ENCODE data around the gene MEIOB. TPM values are rescaled to one million over a fixed set of nuclear protein-coding genes. Genes with fewer than 3 reads are reported as not detected.
A peak's percentile ranks its signal among the peaks of the same experiment; 100 is the strongest.

The MEIOB gene
- polyA plus RNA-seq, 1 donor (not counting 4 experiments of a cell fraction or from before 2014, with no cell fraction given) = not detected

- peaks cover 0 to 5% of the 10 kb centered on the region in 2 experiments for H3K36me3 ChIP-seq (ENCODE audit: control insufficient read depth in 2 of 2, extremely low read depth in 1 of 2, insufficient read depth in 2 of 2, low read length in 2 of 2)
- TF ChIP-seq CTCF (optimal IDR thresholded peaks at IDR 0.05 in 1 of 3, IDR thresholded peaks at IDR 0.05 in 1 of 3, conservative IDR thresholded peaks at IDR 0.05 in 1 of 3; ENCODE audit: extremely low read depth in 1 of 3, insufficient read depth in 2 of 3, low read length in 3 of 3) = peak in 1 of 3 experiments; percentile 9
- TF ChIP-seq EZH2 (IDR thresholded peaks at IDR 0.05; ENCODE audit: low read length) = no peak
- H3K4me2 ChIP-seq (ENCODE audit: control insufficient read depth, extremely low read depth, insufficient read depth, low read depth, low read length) = peak overlapping the region; percentile 95
- peak overlapping the region; percentile 88 for H3K9ac ChIP-seq (ENCODE audit: control insufficient read depth, extremely low read depth, insufficient read depth, low read length)
- H3K4me1 ChIP-seq (ENCODE audit: control insufficient read depth, extremely low read depth, insufficient read depth, low read length) = peaks cover 18% of the 10 kb centered on the region
- no peak for DNase-seq (ENCODE audit: low read depth, low spot score)
- H3K4me3 ChIP-seq (ENCODE audit: control insufficient read depth in 2 of 3, extremely low read depth in 1 of 3, insufficient read depth in 2 of 3, low read depth in 1 of 3, low read length in 3 of 3) = peak overlapping the region; percentile 42 to 99 (median 71)
- H3K27ac ChIP-seq (ENCODE audit: control insufficient read depth, insufficient read depth, low read length) = no peak overlapping the region
- no peaks in the 10 kb centered on the region for H3K9me3 ChIP-seq (ENCODE audit: control insufficient read depth, low read depth, low read length)
- peaks cover 26% of the 10 kb centered on the region for H3K79me2 ChIP-seq (ENCODE audit: control insufficient read depth, insufficient read depth, low read length)
- H4K20me1 ChIP-seq (ENCODE audit: control insufficient read depth, extremely low read depth, insufficient read depth, low read length) = no peaks in the 10 kb centered on the region
- H2AFZ ChIP-seq (ENCODE audit: control insufficient read depth, low read length) = peak overlapping the region; percentile 58
- no peak for FAIRE-seq
- dilution Hi-C loops (cut with MboI; ENCODE audit: extremely low pct_ligation_motif_present, low sequenced_read_pairs) = no loop called here
- no peaks in the 10 kb centered on the region for H3K9me1 ChIP-seq (ENCODE audit: control insufficient read depth, extremely low read depth, insufficient read depth, low read length)
- no peaks in the 10 kb centered on the region for H3K27me3 ChIP-seq (ENCODE audit: control insufficient read depth, extremely low read depth, insufficient read depth, low read length)
These were observed 45.9 kb downstream of the MEIOB start for GRCh38 chr16:1825864-1826690.

GRCh38 chr16:1825381-1825863 lies 46.5 kb downstream of the MEIOB start:
- peaks cover 0 to 5% of the 10 kb centered on the region in 2 experiments for H3K36me3 ChIP-seq (ENCODE audit: control insufficient read depth in 2 of 2, extremely low read depth in 1 of 2, insufficient read depth in 2 of 2, low read length in 2 of 2)
- no peaks in the 10 kb centered on the region for H3K27me3 ChIP-seq (ENCODE audit: control insufficient read depth, extremely low read depth, insufficient read depth, low read length)
- no peak overlapping the region for H2AFZ ChIP-seq (ENCODE audit: control insufficient read depth, low read length)
- H4K20me1 ChIP-seq (ENCODE audit: control insufficient read depth, extremely low read depth, insufficient read depth, low read length) = no peaks in the 10 kb centered on the region
- peaks cover 18% of the 10 kb centered on the region for H3K4me1 ChIP-seq (ENCODE audit: control insufficient read depth, extremely low read depth, insufficient read depth, low read length)
- dilution Hi-C loops (cut with MboI; ENCODE audit: extremely low pct_ligation_motif_present, low sequenced_read_pairs) = no loop called here
- H3K9ac ChIP-seq (ENCODE audit: control insufficient read depth, extremely low read depth, insufficient read depth, low read length) = peak overlapping the region; percentile 47
- no peak overlapping the region for H3K27ac ChIP-seq (ENCODE audit: control insufficient read depth, insufficient read depth, low read length)
- DNase-seq (ENCODE audit: low read depth, low spot score) = no peak
- H3K79me2 ChIP-seq (ENCODE audit: control insufficient read depth, insufficient read depth, low read length) = peaks cover 26% of the 10 kb centered on the region
- no peaks in the 10 kb centered on the region for H3K9me3 ChIP-seq (ENCODE audit: control insufficient read depth, low read depth, low read length)
- H3K9me1 ChIP-seq (ENCODE audit: control insufficient read depth, extremely low read depth, insufficient read depth, low read length) = no peaks in the 10 kb centered on the region
- FAIRE-seq = no peak
- H3K4me2 ChIP-seq (ENCODE audit: control insufficient read depth, extremely low read depth, insufficient read depth, low read depth, low read length) = peak overlapping the region; percentile 95
- TF ChIP-seq CTCF (optimal IDR thresholded peaks at IDR 0.05 in 1 of 3, IDR thresholded peaks at IDR 0.05 in 1 of 3, conservative IDR thresholded peaks at IDR 0.05 in 1 of 3; ENCODE audit: extremely low read depth in 1 of 3, insufficient read depth in 2 of 3, low read length in 3 of 3) = no peak
- no peak for TF ChIP-seq EZH2 (IDR thresholded peaks at IDR 0.05; ENCODE audit: low read length)
- peak overlapping the region; percentile 42 to 99 (median 71) for H3K4me3 ChIP-seq (ENCODE audit: control insufficient read depth in 2 of 3, extremely low read depth in 1 of 3, insufficient read depth in 2 of 3, low read depth in 1 of 3, low read length in 3 of 3)

Measured in keratinocyte (primary cell).